PC-3 (cell line): Measurements from ENCODE around the gene NADK.

ENCODE experiments used
- CTCF ChIP-seq: fragments of 300-600 bp; sonication (generic); conservative IDR thresholded peaks from 2 replicates; pipeline ENCODE4 v1.5.1; 2017; ENCODE audit warnings: antibody characterized with exemption, low read depth, mild to moderate bottlenecking, low read length
- EZH2phosphoT487 ChIP-seq: fragments of 300-600 bp; sonication (generic); IDR thresholded peaks from 2 replicates; pipeline ENCODE4 v1.6.1; 2018; ENCODE audit warnings: mild to moderate bottlenecking, antibody characterized with exemption, low read length, borderline replicate concordance

GRCh38 chr1:1817221-1817620, 39.0 kb upstream of the NADK start:
- TF ChIP-seq CTCF (no peak), EZH2phosphoT487 (no peak)
